Body of pancreas (tissue), 4 donors: ENCODE data around the gene ARHGAP6. TPM values are rescaled to one million over a fixed set of nuclear protein-coding genes. Genes with fewer than 3 reads are reported as not detected.

ENCODE experiments used
- ATAC-seq: fragments of 150-250 bp; one replicate; pipeline ENCODE4 v1.9.1; 2016
- DNase-seq, 4 donors: peaks; one replicate each; pipeline ENCODE4 v3.0.0-alpha.2; 2019
- H3K27ac ChIP-seq, 4 donors: fragments of 200-600 bp; sonication (generic); 1 replicate in 3 of 4; 2 replicates in 1 of 4; pipeline versions ENCODE4 v1.5.1 to v1.6.1; 2016 to 2019; ENCODE audit warnings: mild to moderate bottlenecking in 1 of 4, mixed read lengths in 1 of 4, moderate library complexity in 1 of 4
- H3K27me3 ChIP-seq, 2 donors: fragments of 200-600 bp; sonication (generic); one replicate each; pipeline ENCODE4 v1.6.0; 2016; ENCODE audit warnings: mild to moderate bottlenecking in 1 of 2
- H3K36me3 ChIP-seq, 2 donors: fragments of 200-600 bp; sonication (generic); replicated peaks in 1 of 2; 2 replicates each; pipeline ENCODE4 v1.5.1; 2016; ENCODE audit warnings: low read depth in 2 of 2; ENCODE audit not compliant: insufficient read depth in 1 of 2
- H3K4me1 ChIP-seq: fragments of 200-600 bp; sonication (generic); one replicate; pipeline ENCODE4 v1.6.0; 2016
- H3K4me3 ChIP-seq, 2 donors: fragments of 200-600 bp; sonication (generic); 1 replicate in 1 of 2; 2 replicates in 1 of 2; pipeline ENCODE4 v1.5.1; 2016 to 2019
- H3K9me3 ChIP-seq, 3 donors: fragments of 200-600 bp; sonication (generic); 1 replicate in 2 of 3; 2 replicates in 1 of 3; pipeline ENCODE4 v1.5.1; 2016
- CTCF ChIP-seq, 7 experiments: fragments of 450-650 bp in 4 of 7; fragments of 200-600 bp in 3 of 7; sonication (generic) in 3 of 7; IDR thresholded peaks; one replicate each; pipeline ENCODE4 v1.5.1; 2016 to 2019; ENCODE audit warnings: antibody characterized with exemption in 7 of 7
- POLR2A ChIP-seq, 3 donors: fragments of 450-650 bp; IDR thresholded peaks; one replicate each; pipeline ENCODE4 v1.6.1; 2016; ENCODE audit warnings: antibody characterized with exemption in 3 of 3, mild to moderate bottlenecking in 2 of 3
- WGBS, 2 donors: methylation state at CpG; one replicate each; pipeline ENCODE4 v1.1.5; 2017; 5-methylcytosine and 5-hydroxymethylcytosine counted together
- intact Hi-C: fragments of 100-400 bp; cut with DNase I; formaldehyde crosslinking; loops from one replicate; pipeline ENCODE4 v1.15.1; 2023
- total RNA-seq, 2 donors: library from RNA; depleted of rRNA; stranded (reverse); fragments of >200 nt; gene quantifications; one replicate each; pipeline ENCODE4 v1.1.0, GENCODE V29; 2016

Gene ARHGAP6
- total RNA-seq, 2 donors from 2014 or later: 2.3 to 10.9 TPM

- Histone ChIP-seq H3K36me3 (no peaks in the 10 kb centered on the region), H3K4me3 (no peak overlapping the region), H3K9me3 (no peaks in the 10 kb centered on the region), H3K27me3 (no peaks in the 10 kb centered on the region), H3K4me1 (no peaks in the 10 kb centered on the region), H3K27ac (no peak overlapping the region)
- no peak for ATAC-seq
- WGBS, 2 donors: 54 to 64% methylated on average over 4 of the region's 4 CpGs
- TF ChIP-seq CTCF (IDR thresholded peaks at IDR 0.05) (no peak), POLR2A (IDR thresholded peaks at IDR 0.05) (no peak)
- intact Hi-C loops: no loop called here
- no peak for DNase-seq
Observed at GRCh38 chrX:11435568-11435967, 230.2 kb downstream of the ARHGAP6 start.

GRCh38 chrX:11434607-11435006, 231.1 kb downstream of the ARHGAP6 start:
- intact Hi-C loops: no loop called here
- WGBS, 2 donors: 66 to 67% methylated on average over 2 to 3 of the region's 3 CpGs
- H3K27ac ChIP-seq: no peak overlapping the region
- no peaks in the 10 kb centered on the region for H3K9me3 ChIP-seq
- TF ChIP-seq POLR2A (IDR thresholded peaks at IDR 0.05) (no peak), CTCF (IDR thresholded peaks at IDR 0.05) (no peak)
- no peaks in the 10 kb centered on the region for H3K36me3 ChIP-seq
- DNase-seq: no peak
- no peaks in the 10 kb centered on the region for H3K4me1 ChIP-seq
- no peaks in the 10 kb centered on the region for H3K27me3 ChIP-seq
- no peak overlapping the region for H3K4me3 ChIP-seq
- ATAC-seq: no peak

GRCh38 chrX:11431786-11432185, 233.9 kb downstream of the ARHGAP6 start:
- Histone ChIP-seq H3K27ac (no peak overlapping the region), H3K9me3 (no peaks in the 10 kb centered on the region), H3K27me3 (no peaks in the 10 kb centered on the region), H3K4me3 (no peak overlapping the region), H3K4me1 (no peaks in the 10 kb centered on the region), H3K36me3 (no peaks in the 10 kb centered on the region)
- no peak for DNase-seq
- intact Hi-C loops: no loop called here
- no peak for TF ChIP-seq CTCF (IDR thresholded peaks at IDR 0.05)
- TF ChIP-seq POLR2A (IDR thresholded peaks at IDR 0.05): no peak
- no peak for ATAC-seq
- WGBS, 2 donors: 90% methylated on average over 1 of the region's 1 CpG; no CpG with 5 or more reads in 1 of the 2 donors

- Histone ChIP-seq H3K36me3 (no peaks in the 10 kb centered on the region), H3K27ac (no peak overlapping the region), H3K4me3 (no peak overlapping the region), H3K4me1 (no peaks in the 10 kb centered on the region), H3K9me3 (no peaks in the 10 kb centered on the region), H3K27me3 (no peaks in the 10 kb centered on the region)
- DNase-seq (no peak), ATAC-seq (no peak)
- intact Hi-C loops: no loop called here
- TF ChIP-seq POLR2A (IDR thresholded peaks at IDR 0.05): no peak
- TF ChIP-seq CTCF (IDR thresholded peaks at IDR 0.05): no peak
Observed at GRCh38 chrX:11430271-11430670, 235.4 kb downstream of the ARHGAP6 start.

GRCh38 chrX:11429538-11430085, 236.1 kb downstream of the ARHGAP6 start:
- no peak overlapping the region for H3K4me3 ChIP-seq
- TF ChIP-seq POLR2A (IDR thresholded peaks at IDR 0.05) (no peak), CTCF (IDR thresholded peaks at IDR 0.05) (no peak)
- DNase-seq (no peak), ATAC-seq (no peak)
- no peaks in the 10 kb centered on the region for H3K36me3 ChIP-seq
- no peak overlapping the region for H3K27ac ChIP-seq
- no peaks in the 10 kb centered on the region for H3K9me3 ChIP-seq
- H3K27me3 ChIP-seq: no peaks in the 10 kb centered on the region
- 76 to 79% methylated on average over 2 to 3 of the region's 3 CpGs for WGBS, 2 donors
- intact Hi-C loops: no loop called here
- H3K4me1 ChIP-seq: no peaks in the 10 kb centered on the region
